ENCODE data around the gene SLC44A1.

SLC44A1 gene

DNA sequence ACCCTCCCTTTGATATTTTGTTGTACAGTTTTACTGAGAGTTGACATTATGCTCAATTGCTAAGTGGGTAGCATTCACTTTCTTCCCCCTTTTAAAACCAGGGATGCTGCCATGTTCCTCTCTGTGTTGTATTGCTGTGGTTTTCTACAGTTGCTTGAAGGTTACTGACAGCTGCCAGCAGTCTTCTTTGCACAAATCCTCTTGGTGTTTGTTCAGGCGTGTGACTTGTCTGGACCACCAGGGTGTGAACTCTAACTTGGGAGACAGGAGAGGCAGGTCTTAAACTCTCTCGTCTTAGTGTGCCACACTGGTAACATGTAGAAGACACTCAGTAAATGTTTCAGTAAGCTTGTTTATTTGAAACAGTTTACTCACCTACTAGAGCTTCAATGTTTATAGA lies 25.1 kb downstream of the SLC44A1 start:
- Histone ChIP-seq H3K4me3 (ENCODE audit: low read depth, low read length) (no peak overlapping the region), H2AFZ (ENCODE audit: low read length, unreplicated experiment) (no peak overlapping the region), H3K27ac (ENCODE audit: low read depth, low read length) (no peak overlapping the region), H3K36me3 (ENCODE audit: insufficient read depth, low read length) (peaks cover 16% of the 10 kb centered on the region; the same call in 1 of the 2 replicates), H3K79me2 (ENCODE audit: control insufficient read depth, insufficient read depth, low read length, unreplicated experiment) (peaks cover 84% of the 10 kb centered on the region), H3K4me1 (ENCODE audit: control insufficient read depth, insufficient read depth, low read length, unreplicated experiment) (peaks cover 8% of the 10 kb centered on the region), H3K27me3 (ENCODE audit: insufficient read depth, low read length) (no peaks in the 10 kb centered on the region)

DNA sequence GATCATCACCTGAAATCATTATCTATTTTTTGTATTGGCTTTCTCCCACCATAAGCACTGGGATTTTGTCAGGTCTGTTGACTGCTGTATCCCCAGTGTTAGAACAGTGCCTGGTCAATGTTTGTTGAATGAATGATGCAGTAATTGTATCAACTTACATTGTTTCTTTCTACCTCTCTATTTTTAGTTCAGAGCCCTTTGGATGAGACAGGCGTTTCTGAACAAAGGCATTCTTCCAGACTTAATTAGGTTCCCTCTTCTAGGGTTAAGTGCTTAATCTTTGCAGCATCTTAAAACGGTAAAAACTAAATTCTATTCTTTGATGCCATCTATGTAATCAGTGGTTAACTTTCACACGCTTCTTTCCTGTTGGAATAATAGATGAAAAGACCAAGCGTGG lies 26.3 kb downstream of the SLC44A1 start:
- H3K27ac ChIP-seq (ENCODE audit: low read depth, low read length), result no peak overlapping the region
- H3K79me2 ChIP-seq (ENCODE audit: control insufficient read depth, insufficient read depth, low read length, unreplicated experiment), result peaks cover 79% of the 10 kb centered on the region
- H3K36me3 ChIP-seq (ENCODE audit: insufficient read depth, low read length), result 0 out of 2 replicates have a peak, but pooled peaks cover 13% of the 10 kb centered on the region
- no peak overlapping the region for H2AFZ ChIP-seq (ENCODE audit: low read length, unreplicated experiment)
- H3K27me3 ChIP-seq (ENCODE audit: insufficient read depth, low read length), result no peaks in the 10 kb centered on the region
- no peak overlapping the region for H3K4me3 ChIP-seq (ENCODE audit: low read depth, low read length)
- H3K4me1 ChIP-seq (ENCODE audit: control insufficient read depth, insufficient read depth, low read length, unreplicated experiment), result no peaks in the 10 kb centered on the region

DNA sequence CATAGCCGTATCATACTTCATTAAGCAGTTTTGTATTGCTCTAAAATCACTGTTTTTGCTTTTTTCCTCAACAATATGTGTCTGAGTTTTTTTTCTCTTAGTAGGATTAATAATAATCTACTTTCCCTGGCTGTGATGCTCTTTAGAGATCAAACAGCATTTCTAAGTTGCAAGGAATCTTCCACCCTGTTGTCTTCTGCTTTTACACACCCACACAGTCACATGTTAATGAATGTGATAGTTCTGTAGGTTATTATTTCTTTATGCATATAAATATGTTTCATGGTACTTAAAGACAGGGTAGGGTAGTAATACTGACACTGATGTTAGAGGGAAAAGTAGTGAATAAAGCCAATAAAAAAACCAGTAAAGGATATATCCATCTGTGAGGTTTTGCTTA lies 29.3 kb downstream of the SLC44A1 start:
- Histone ChIP-seq H3K79me2 (ENCODE audit: control insufficient read depth, insufficient read depth, low read length, unreplicated experiment) (peaks cover 61% of the 10 kb centered on the region), H3K4me3 (ENCODE audit: low read depth, low read length) (no peak overlapping the region), H3K27ac (ENCODE audit: low read depth, low read length) (no peak overlapping the region), H3K4me1 (ENCODE audit: control insufficient read depth, insufficient read depth, low read length, unreplicated experiment) (no peaks in the 10 kb centered on the region), H2AFZ (ENCODE audit: low read length, unreplicated experiment) (no peak overlapping the region), H3K36me3 (ENCODE audit: insufficient read depth, low read length) (0 out of 2 replicates have a peak, but pooled peaks cover 4% of the 10 kb centered on the region), H3K27me3 (ENCODE audit: insufficient read depth, low read length) (no peaks in the 10 kb centered on the region)

DNA sequence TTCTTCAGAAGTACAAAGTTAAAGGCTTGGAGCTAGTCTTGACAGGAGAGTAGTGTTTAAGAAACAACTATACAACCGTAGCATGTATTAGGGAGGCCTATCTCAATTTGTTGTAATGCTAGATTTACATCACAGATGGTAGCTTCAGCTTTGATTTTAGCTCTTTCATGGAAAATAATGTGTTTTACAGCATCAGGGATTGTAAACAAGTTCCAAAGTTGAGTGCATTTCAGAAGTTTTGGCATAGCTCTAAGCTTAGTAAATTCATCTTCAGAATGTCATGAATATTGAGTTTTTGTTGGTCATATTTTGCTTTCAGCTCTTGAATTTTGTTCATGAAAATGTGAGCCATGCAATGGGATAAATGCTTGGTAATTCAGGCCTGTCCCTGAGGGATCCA lies 30.7 kb downstream of the SLC44A1 start:
- Histone ChIP-seq H3K27ac (ENCODE audit: low read depth, low read length) (no peak overlapping the region), H3K4me3 (ENCODE audit: low read depth, low read length) (no peak overlapping the region), H3K79me2 (ENCODE audit: control insufficient read depth, insufficient read depth, low read length, unreplicated experiment) (peaks cover 50% of the 10 kb centered on the region), H3K27me3 (ENCODE audit: insufficient read depth, low read length) (no peaks in the 10 kb centered on the region), H2AFZ (ENCODE audit: low read length, unreplicated experiment) (no peak overlapping the region), H3K36me3 (ENCODE audit: insufficient read depth, low read length) (0 out of 2 replicates have a peak, but pooled peaks cover 4% of the 10 kb centered on the region), H3K4me1 (ENCODE audit: control insufficient read depth, insufficient read depth, low read length, unreplicated experiment) (peaks cover 3% of the 10 kb centered on the region)

DNA sequence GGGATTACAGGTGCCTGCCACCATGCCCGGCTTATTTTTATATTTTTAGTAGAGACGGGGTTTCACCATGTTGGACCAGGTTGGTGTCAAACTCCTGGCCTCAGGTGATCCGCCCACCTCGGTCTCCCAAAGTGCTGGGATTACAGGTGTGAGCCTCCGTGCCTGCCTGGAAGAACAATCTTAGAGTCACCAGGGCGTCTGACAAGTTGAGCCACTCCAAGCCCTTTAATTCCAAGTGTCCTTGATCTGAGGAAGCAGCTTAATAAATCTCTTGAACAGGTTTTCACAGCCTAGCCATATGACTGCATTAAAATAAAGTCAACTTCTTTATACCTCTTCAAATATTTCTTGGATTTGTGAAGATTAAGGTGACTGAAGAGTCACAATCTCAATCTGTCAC lies 31.5 kb downstream of the SLC44A1 start:
- Histone ChIP-seq H2AFZ (ENCODE audit: low read length, unreplicated experiment) (no peak overlapping the region), H3K4me3 (ENCODE audit: low read depth, low read length) (no peak overlapping the region)

DNA sequence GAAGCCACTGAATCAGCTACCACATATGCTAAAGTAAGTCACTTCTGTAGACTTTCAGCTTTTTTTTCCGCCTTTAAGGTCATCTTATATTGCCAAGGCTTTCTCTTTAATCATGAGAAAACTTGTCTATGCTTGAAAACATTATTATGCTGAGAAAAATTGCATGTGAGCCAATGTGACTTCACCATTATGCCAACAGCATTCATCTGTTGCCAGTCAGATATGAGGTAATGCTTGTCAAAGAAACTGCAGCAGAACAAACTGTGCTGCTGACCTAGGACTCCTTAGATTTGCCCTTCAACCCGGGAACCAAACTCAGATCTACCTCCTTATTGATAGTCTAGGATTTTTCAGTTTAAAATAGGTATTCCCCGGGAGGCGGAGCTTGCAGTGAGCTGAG lies 34.3 kb downstream of the SLC44A1 start:
- peaks cover 24% of the 10 kb centered on the region for H3K4me1 ChIP-seq (ENCODE audit: control insufficient read depth, insufficient read depth, low read length, unreplicated experiment)
- H3K79me2 ChIP-seq (ENCODE audit: control insufficient read depth, insufficient read depth, low read length, unreplicated experiment), result peaks cover 46% of the 10 kb centered on the region
- no peak overlapping the region for H3K27ac ChIP-seq (ENCODE audit: low read depth, low read length)

More for the DNA sequence above, 31.5 kb downstream of the SLC44A1 start:
- Histone ChIP-seq H3K27ac (ENCODE audit: low read depth, low read length) (no peak overlapping the region), H3K4me1 (ENCODE audit: control insufficient read depth, insufficient read depth, low read length, unreplicated experiment) (peaks cover 11% of the 10 kb centered on the region), H3K36me3 (ENCODE audit: insufficient read depth, low read length) (0 out of 2 replicates have a peak, but pooled peaks cover 4% of the 10 kb centered on the region), H3K27me3 (ENCODE audit: insufficient read depth, low read length) (no peaks in the 10 kb centered on the region), H3K79me2 (ENCODE audit: control insufficient read depth, insufficient read depth, low read length, unreplicated experiment) (peaks cover 44% of the 10 kb centered on the region)

DNA sequence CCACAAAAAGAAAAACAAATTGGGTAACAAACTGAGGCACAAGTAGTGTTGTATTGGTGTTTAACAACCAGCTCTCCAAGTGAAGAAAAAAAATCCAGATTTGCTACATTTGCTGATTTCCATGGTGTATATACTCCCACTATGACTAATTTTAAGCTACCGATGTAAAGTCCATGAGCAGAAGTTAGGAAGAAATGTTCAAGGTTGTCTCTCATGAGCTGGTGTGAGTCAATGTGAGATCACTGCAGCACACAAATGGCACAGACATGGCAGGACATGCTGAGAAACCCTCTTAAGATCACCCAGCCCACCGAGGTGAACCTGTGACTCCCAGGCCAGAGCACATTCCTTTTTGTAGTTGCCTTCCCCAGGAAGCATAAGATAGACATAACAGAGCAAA lies 36.2 kb downstream of the SLC44A1 start:
- no peaks in the 10 kb centered on the region for H3K36me3 ChIP-seq (ENCODE audit: insufficient read depth, low read length)
- no peak overlapping the region; the same call in 1 of the 2 replicates for H3K4me3 ChIP-seq (ENCODE audit: low read depth, low read length)
- H3K79me2 ChIP-seq (ENCODE audit: control insufficient read depth, insufficient read depth, low read length, unreplicated experiment), result peaks cover 42% of the 10 kb centered on the region
- H3K27ac ChIP-seq (ENCODE audit: low read depth, low read length), result peak overlapping the region; percentile 62
- H3K27me3 ChIP-seq (ENCODE audit: insufficient read depth, low read length), result no peaks in the 10 kb centered on the region
- H2AFZ ChIP-seq (ENCODE audit: low read length, unreplicated experiment), result no peak overlapping the region
- peaks cover 24% of the 10 kb centered on the region for H3K4me1 ChIP-seq (ENCODE audit: control insufficient read depth, insufficient read depth, low read length, unreplicated experiment)

More for the DNA sequence above, 34.3 kb downstream of the SLC44A1 start:
- Histone ChIP-seq H3K36me3 (ENCODE audit: insufficient read depth, low read length) (0 out of 2 replicates have a peak, but pooled peaks cover 4% of the 10 kb centered on the region), H3K27me3 (ENCODE audit: insufficient read depth, low read length) (no peaks in the 10 kb centered on the region), H3K4me3 (ENCODE audit: low read depth, low read length) (no peak overlapping the region), H2AFZ (ENCODE audit: low read length, unreplicated experiment) (no peak overlapping the region)

DNA sequence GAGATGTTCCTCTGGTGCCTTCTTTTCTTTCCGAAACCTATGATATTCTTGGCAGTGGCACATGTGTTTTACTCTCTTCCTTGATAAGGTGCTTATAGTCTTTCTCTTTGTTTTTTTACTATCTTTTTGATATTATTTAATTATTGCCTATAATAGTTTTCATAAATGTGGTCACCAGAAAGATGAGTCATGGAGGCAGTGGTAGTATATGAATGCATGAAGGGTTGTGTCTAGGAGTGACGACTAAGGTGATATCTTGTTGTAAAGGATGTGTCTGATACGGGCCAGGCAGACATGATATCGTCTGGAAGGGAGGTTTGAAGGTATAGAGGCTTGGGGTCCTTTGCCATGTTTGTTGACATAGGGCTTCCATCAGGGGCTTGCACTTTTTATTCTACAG lies 36.8 kb downstream of the SLC44A1 start:
- Histone ChIP-seq H3K36me3 (ENCODE audit: insufficient read depth, low read length) (no peaks in the 10 kb centered on the region), H3K27ac (ENCODE audit: low read depth, low read length) (peak overlapping the region; percentile 62), H3K27me3 (ENCODE audit: insufficient read depth, low read length) (no peaks in the 10 kb centered on the region), H2AFZ (ENCODE audit: low read length, unreplicated experiment) (no peak overlapping the region), H3K4me1 (ENCODE audit: control insufficient read depth, insufficient read depth, low read length, unreplicated experiment) (peaks cover 24% of the 10 kb centered on the region), H3K4me3 (ENCODE audit: low read depth, low read length) (no peak overlapping the region), H3K79me2 (ENCODE audit: control insufficient read depth, insufficient read depth, low read length, unreplicated experiment) (peaks cover 45% of the 10 kb centered on the region)

DNA sequence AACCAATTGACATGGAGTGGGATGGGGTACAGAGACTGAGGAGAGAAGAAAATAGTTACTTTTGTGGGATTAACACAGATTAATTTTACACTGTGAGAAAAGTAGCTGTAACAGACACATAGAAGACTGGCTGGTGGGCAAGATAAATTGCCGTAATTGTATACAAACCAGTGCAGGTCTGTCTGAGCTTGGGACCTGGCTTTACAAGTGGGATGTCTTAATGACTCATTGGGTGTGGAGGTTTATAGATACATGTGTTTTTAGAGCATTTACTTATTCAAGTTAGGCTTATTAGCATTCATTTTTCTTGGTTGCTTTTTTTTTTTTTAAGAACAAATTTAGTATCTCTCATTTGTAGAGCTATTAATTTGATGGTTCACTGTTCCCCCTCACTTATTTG lies 37.5 kb downstream of the SLC44A1 start:
- H3K79me2 ChIP-seq (ENCODE audit: control insufficient read depth, insufficient read depth, low read length, unreplicated experiment), result peaks cover 44% of the 10 kb centered on the region

DNA sequence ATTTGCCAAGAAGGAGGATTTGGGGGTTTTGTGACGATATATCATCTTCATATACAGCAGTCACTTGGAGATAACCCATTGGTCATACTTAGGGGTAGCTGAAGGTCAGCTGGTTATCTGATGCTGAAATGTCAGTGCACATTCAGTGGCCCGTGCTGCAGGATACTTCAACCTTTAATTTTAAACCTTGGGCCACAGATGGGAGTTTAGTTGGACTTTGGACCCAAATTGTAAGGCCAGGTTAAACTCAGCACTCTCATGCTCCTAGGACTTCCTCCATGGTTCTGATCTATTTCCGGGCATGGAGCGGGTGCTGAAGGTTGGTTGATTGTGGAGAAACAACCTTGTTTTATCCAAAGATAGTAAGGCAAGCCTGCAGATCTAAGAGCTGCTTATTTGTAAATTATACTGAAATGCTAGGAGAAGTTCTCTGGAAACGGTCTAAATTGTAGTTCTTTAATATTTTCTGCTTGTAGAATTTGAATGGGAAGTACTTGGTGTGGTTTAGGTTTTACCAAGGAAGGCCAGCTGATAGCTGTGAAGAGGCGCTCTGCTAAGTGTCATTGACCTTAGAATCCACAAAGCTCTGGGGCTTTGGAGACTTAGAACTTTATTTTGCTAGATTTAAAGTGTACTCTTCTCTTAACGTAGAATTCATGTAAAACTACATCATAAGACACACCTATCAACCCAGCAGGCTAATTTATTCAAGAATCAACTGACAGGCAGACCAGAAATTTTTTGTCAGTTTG lies 38.6 kb downstream of the SLC44A1 start:
- Histone ChIP-seq H3K4me1 (ENCODE audit: control insufficient read depth, insufficient read depth, low read length, unreplicated experiment) (peaks cover 24% of the 10 kb centered on the region), H3K27me3 (ENCODE audit: insufficient read depth, low read length) (no peaks in the 10 kb centered on the region), H3K36me3 (ENCODE audit: insufficient read depth, low read length) (no peaks in the 10 kb centered on the region), H3K4me3 (ENCODE audit: low read depth, low read length) (no peak overlapping the region), H2AFZ (ENCODE audit: low read length, unreplicated experiment) (no peak overlapping the region), H3K79me2 (ENCODE audit: control insufficient read depth, insufficient read depth, low read length, unreplicated experiment) (peaks cover 40% of the 10 kb centered on the region), H3K27ac (ENCODE audit: low read depth, low read length) (no peak overlapping the region)

More for the DNA sequence above, 37.5 kb downstream of the SLC44A1 start:
- Histone ChIP-seq H3K4me3 (ENCODE audit: low read depth, low read length) (no peak overlapping the region), H3K4me1 (ENCODE audit: control insufficient read depth, insufficient read depth, low read length, unreplicated experiment) (peaks cover 24% of the 10 kb centered on the region), H2AFZ (ENCODE audit: low read length, unreplicated experiment) (no peak overlapping the region), H3K27me3 (ENCODE audit: insufficient read depth, low read length) (no peaks in the 10 kb centered on the region), H3K27ac (ENCODE audit: low read depth, low read length) (peak overlapping the region; percentile 62; the same call in 1 of the 2 replicates), H3K36me3 (ENCODE audit: insufficient read depth, low read length) (no peaks in the 10 kb centered on the region)

DNA sequence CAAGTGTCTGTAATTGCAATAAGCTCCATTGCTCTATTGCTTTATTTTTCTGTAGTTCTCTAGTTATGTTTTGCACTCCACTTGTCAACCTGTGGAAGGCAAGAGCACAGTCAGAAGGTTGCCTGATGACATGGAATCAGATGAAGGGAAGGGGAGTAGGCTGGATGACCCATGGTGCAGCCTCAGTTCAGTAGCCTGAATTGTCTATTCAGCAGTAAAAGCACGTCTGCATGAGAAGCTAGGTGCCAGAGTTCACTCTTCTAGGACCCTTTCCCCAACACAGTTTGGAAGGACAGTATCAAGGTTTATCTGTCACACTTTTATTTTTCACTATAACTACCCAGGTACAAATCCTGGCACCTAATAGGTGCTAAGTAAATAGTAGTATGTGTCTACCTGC lies 39.3 kb downstream of the SLC44A1 start:
- no peaks in the 10 kb centered on the region for H3K27me3 ChIP-seq (ENCODE audit: insufficient read depth, low read length)
- H3K36me3 ChIP-seq (ENCODE audit: insufficient read depth, low read length), result no peaks in the 10 kb centered on the region
- no peak overlapping the region for H2AFZ ChIP-seq (ENCODE audit: low read length, unreplicated experiment)
- H3K4me1 ChIP-seq (ENCODE audit: control insufficient read depth, insufficient read depth, low read length, unreplicated experiment), result peaks cover 24% of the 10 kb centered on the region
- H3K4me3 ChIP-seq (ENCODE audit: low read depth, low read length), result no peak overlapping the region
- H3K27ac ChIP-seq (ENCODE audit: low read depth, low read length), result no peak overlapping the region
- H3K79me2 ChIP-seq (ENCODE audit: control insufficient read depth, insufficient read depth, low read length, unreplicated experiment), result peaks cover 37% of the 10 kb centered on the region

Measured in ACC112 (cell line).